H1 (cell line): ENCODE data around the gene SEC16A. TPM values are rescaled to one million over a fixed set of nuclear protein-coding genes. Genes with fewer than 3 reads are reported as not detected.

ENCODE experiments used
- CTCF ChIA-PET: fragments of 300-600 bp; sonication (Branson Sonifier 250); formaldehyde crosslinking; loops from one replicate; lab custom pipeline; 2021; ENCODE audit not compliant: partially characterized antibody; lab: Charles Lee
- POLR2A ChIA-PET: fragments of 300-600 bp; sonication (Branson Sonifier 250); formaldehyde crosslinking; loops from one replicate; lab custom pipeline; 2021; ENCODE audit warnings: inconsistent platforms; ENCODE audit not compliant: partially characterized antibody; lab: Charles Lee
- DNase-seq, 2 experiments: peaks; one replicate each; pipeline versions ENCODE4 v3.0.0 to v3.0.0-alpha.2; 2010 to 2022; ENCODE audit warnings: low spot score in 2 of 2, low read depth in 1 of 2, mixed read lengths in 1 of 2
- FAIRE-seq: peaks from 2 replicates; lab custom pipeline; 2011; peaks lifted over from hg19 to GRCh38; lab: Jason Lieb, UNC
- H2AFZ ChIP-seq: 2 replicates; pipeline ENCODE4 v1.8.1; 2012; ENCODE audit warnings: low read length, inconsistent platforms
- H2AK5ac ChIP-seq: 2 replicates; pipeline ENCODE4 v1.6.1; 2013; ENCODE audit warnings: low read depth, low read length
- H2BK120ac ChIP-seq: replicated peaks from 2 replicates; pipeline ENCODE3; 2013; ENCODE audit warnings: low read depth, low read length, inconsistent platforms
- H2BK12ac ChIP-seq: 2 replicates; pipeline ENCODE4 v1.6.1; 2013; ENCODE audit warnings: low read depth, low read length
- H2BK15ac ChIP-seq: 2 replicates; pipeline ENCODE4 v1.6.1; 2013; ENCODE audit warnings: low read length
- H2BK20ac ChIP-seq: 2 replicates; pipeline ENCODE4 v1.6.1; 2013; ENCODE audit warnings: low read length
- H2BK5ac ChIP-seq: 2 replicates; pipeline ENCODE4 v1.6.1; 2013; ENCODE audit warnings: low read depth, low read length
- H3K14ac ChIP-seq: 2 replicates; pipeline ENCODE4 v1.6.1; 2013; ENCODE audit warnings: inconsistent platforms; ENCODE audit not compliant: insufficient read length
- H3K18ac ChIP-seq: 2 replicates; pipeline ENCODE4 v1.6.1; 2013; ENCODE audit warnings: low read length; ENCODE audit errors: extremely low read depth
- H3K23ac ChIP-seq: 2 replicates; pipeline ENCODE4 v1.6.1; 2013; ENCODE audit warnings: inconsistent platforms; ENCODE audit not compliant: insufficient read length
- H3K23me2 ChIP-seq: 2 replicates; pipeline ENCODE4 v1.6.1; 2013; ENCODE audit warnings: low read depth, low read length
- H3K27ac ChIP-seq: 2 replicates; pipeline ENCODE4 v1.6.1; 2011; ENCODE audit warnings: low read depth, low read length, inconsistent platforms
- H3K27me3 ChIP-seq, 4 experiments: replicated peaks in 1 of 4; 1 replicate in 1 of 4; 2 replicates in 3 of 4; pipeline versions ENCODE4 v1.6.1 to v1.8.1; 2011 to 2013; ENCODE audit warnings: low read length in 3 of 4, mild to moderate bottlenecking in 3 of 4, inconsistent platforms in 2 of 4, mixed read lengths in 2 of 4, moderate library complexity in 1 of 4; ENCODE audit not compliant: control insufficient read depth in 3 of 4, insufficient read depth in 3 of 4; ENCODE audit errors: extremely low read depth in 1 of 4
- H3K36me3 ChIP-seq, 4 experiments: 2 replicates each; pipeline versions ENCODE4 v1.6.1 to v1.8.1; 2011 to 2013; ENCODE audit warnings: mild to moderate bottlenecking in 4 of 4, low read length in 3 of 4, moderate library complexity in 2 of 4, control low read depth in 1 of 4, inconsistent platforms in 1 of 4; ENCODE audit not compliant: insufficient read depth in 4 of 4, control insufficient read depth in 2 of 4
- H3K4ac ChIP-seq: replicated peaks from 2 replicates; pipeline ENCODE3; 2013; ENCODE audit warnings: low read length, low read depth, mixed read lengths, inconsistent platforms; ENCODE audit not compliant: insufficient read length
- H3K4me1 ChIP-seq, 4 experiments: replicated peaks in 1 of 4; 1 replicate in 1 of 4; 2 replicates in 3 of 4; pipeline versions ENCODE4 v1.6.1 to v1.8.1; 2011 to 2013; ENCODE audit warnings: low read length in 3 of 4, inconsistent platforms in 2 of 4, mixed read lengths in 1 of 4; ENCODE audit not compliant: insufficient read depth in 4 of 4, control insufficient read depth in 3 of 4
- H3K4me2 ChIP-seq, 2 experiments: 2 replicates each; pipeline versions ENCODE4 v1.6.1 to v1.8.1; 2011 to 2013; ENCODE audit warnings: low read depth in 2 of 2, low read length in 2 of 2, control low read depth in 1 of 2, inconsistent platforms in 1 of 2, mild to moderate bottlenecking in 1 of 2; ENCODE audit not compliant: insufficient read depth in 1 of 2
- H3K4me3 ChIP-seq, 4 experiments: fragments of 200-600, 300-600 bp in 1 of 4; sonication (generic), shearing (Covaris generic), sonication (Bioruptor Twin) in 1 of 4; 2 replicates each; pipeline versions ENCODE4 v1.5.1 to v1.8.1; 2011 to 2016; ENCODE audit warnings: low read length in 4 of 4, low read depth in 3 of 4, control low read depth in 2 of 4, inconsistent platforms in 2 of 4, mild to moderate bottlenecking in 2 of 4, mixed read lengths in 1 of 4, moderate library complexity in 1 of 4; ENCODE audit not compliant: insufficient read depth in 2 of 4; ENCODE audit errors: extremely low read depth in 1 of 4
- H3K56ac ChIP-seq: replicated peaks from 2 replicates; pipeline ENCODE3; 2013; ENCODE audit warnings: low read depth, mild to moderate bottlenecking, mixed read lengths, low read length, inconsistent platforms; ENCODE audit not compliant: insufficient read length
- H3K79me1 ChIP-seq: 2 replicates; pipeline ENCODE4 v1.6.1; 2013; ENCODE audit warnings: low read depth, low read length, control low read depth
- H3K79me2 ChIP-seq, 2 experiments: 2 replicates each; pipeline versions ENCODE4 v1.6.1 to v1.8.1; 2012 to 2013; ENCODE audit warnings: low read length in 2 of 2, mild to moderate bottlenecking in 2 of 2, inconsistent platforms in 1 of 2; ENCODE audit not compliant: insufficient read depth in 2 of 2, control insufficient read depth in 1 of 2
- H3K9ac ChIP-seq, 4 experiments: replicated peaks in 1 of 4; 1 replicate in 1 of 4; 2 replicates in 3 of 4; pipeline versions ENCODE4 v1.6.1 to v1.8.1; 2011 to 2013; ENCODE audit warnings: low read depth in 3 of 4, low read length in 3 of 4, control low read depth in 2 of 4, mild to moderate bottlenecking in 2 of 4, moderate library complexity in 2 of 4, inconsistent platforms in 1 of 4; ENCODE audit errors: extremely low read depth in 1 of 4
- H3K9me3 ChIP-seq, 2 experiments: 2 replicates each; pipeline versions ENCODE4 v1.6.1 to v1.8.1; 2012 to 2013; ENCODE audit warnings: mild to moderate bottlenecking in 2 of 2, moderate library complexity in 2 of 2, control low read depth in 1 of 2, inconsistent platforms in 1 of 2, low read depth in 1 of 2, low read length in 1 of 2, mixed read lengths in 1 of 2; ENCODE audit not compliant: insufficient read depth in 2 of 2
- H4K20me1 ChIP-seq, 2 experiments: replicated peaks in 1 of 2; 2 replicates each; pipeline versions ENCODE3 to v1.8.1; 2011 to 2013; ENCODE audit warnings: inconsistent platforms in 2 of 2, low read length in 2 of 2, mild to moderate bottlenecking in 1 of 2; ENCODE audit not compliant: insufficient read depth in 2 of 2, control insufficient read depth in 1 of 2
- H4K5ac ChIP-seq: 2 replicates; pipeline ENCODE4 v1.6.1; 2013; ENCODE audit warnings: low read length, low read depth, mixed read lengths, inconsistent platforms; ENCODE audit not compliant: insufficient read length
- H4K8ac ChIP-seq: 2 replicates; pipeline ENCODE4 v1.8.0; 2013; ENCODE audit warnings: mild to moderate bottlenecking, moderate library complexity, low read length, inconsistent platforms; ENCODE audit not compliant: insufficient read depth; ENCODE audit errors: extremely low read depth
- H4K91ac ChIP-seq: replicated peaks from 2 replicates; pipeline ENCODE3; 2013; ENCODE audit warnings: low read length, mixed read lengths, inconsistent platforms; ENCODE audit not compliant: insufficient read length
- POLR2A ChIP-seq, 2 experiments: IDR thresholded peaks; 1 replicate in 1 of 2; 2 replicates in 1 of 2; pipeline ENCODE4 v1.6.1; 2011; ENCODE audit warnings: low read depth in 2 of 2, low read length in 2 of 2, mild to moderate bottlenecking in 2 of 2; ENCODE audit errors: control extremely low read depth in 1 of 2
- WGBS, 2 experiments: shearing (Covaris generic) in 1 of 2; methylation state at CpG; one replicate each; pipeline versions ENCODE4 v1.1.6 to v1.1.7; 2013 to 2015; ENCODE audit warnings: low lambda C conversion rate in 2 of 2, mixed read lengths in 2 of 2, inconsistent platforms in 1 of 2, low coverage in 1 of 2, missing lambda C conversion rate in 1 of 2; ENCODE audit not compliant: insufficient replicate concordance in 2 of 2, insufficient coverage in 1 of 2, insufficient read length in 1 of 2; ENCODE audit errors: extremely low coverage in 1 of 2, missing lambda C conversion rate in 1 of 2; 5-methylcytosine and 5-hydroxymethylcytosine counted together
- polyA plus RNA-seq, 7 experiments: library from polyadenylated mRNA; depleted of rRNA in 3 of 7; stranded (reverse) in 5 of 7; unstranded in 2 of 7; fragments of >200 nt in 5 of 7; fragments of 200-250 nt in 2 of 7; gene quantifications; 1 replicate in 5 of 7; 2 replicates in 1 of 7; 4 replicates in 1 of 7; pipeline versions ENCODE4 v1.2.1 to v1.2.3, GENCODE V29; 2011 to 2013; ENCODE audit warnings: missing spikeins in 2 of 7, mixed read lengths in 2 of 7
- total RNA-seq: library from RNA; stranded (reverse); fragmentation: NEBNext Ultra II Directional; extraction: Animal tissue kit (Norgen Biotek cat#: 25700); gene quantifications from 2 replicates; pipeline ENCODE4 v1.2.1, GENCODE V29; 2021

SEC16A gene
- total and polyA plus RNA-seq, 2 of the 8 experiments (the other 6 are each of a cell fraction or from before 2014, with no cell fraction given) = 21.6 to 49.0 TPM

- CTCF ChIA-PET = interaction anchor here (0.5 to 2.4 kb wide), 12 partner anchors 12 to 238 kb away, joined by 3 to 7 read pairs (median 3); no protein-coding TSS in a partner anchor
- Histone ChIP-seq H3K27me3 (peaks cover 0 to 2% (median 0%) of the 10 kb centered on the region in 4 experiments; a peak in 2 of 7 replicates), H3K36me3 (peaks cover 0 to 7% (median 2%) of the 10 kb centered on the region in 4 experiments; a peak in 2 of 8 replicates), H4K91ac (no peak overlapping the region), H3K79me1 (peaks cover 13% of the 10 kb centered on the region), H4K20me1 (peaks cover 14 to 27% of the 10 kb centered on the region in 2 experiments), H3K79me2 (peaks cover 0 to 24% of the 10 kb centered on the region in 2 experiments; a peak in 1 of 4 replicates), H3K4ac (no peak overlapping the region), H3K9me3 (no peaks in the 10 kb centered on the region), H2BK12ac (no peak overlapping the region), H2BK5ac (no peak overlapping the region), H3K9ac (no peak overlapping the region), H2BK15ac (no peak overlapping the region), H4K8ac (no peak overlapping the region), H2AK5ac (no peak overlapping the region), H4K5ac (no peak overlapping the region), H2BK120ac (no peak overlapping the region), H2AFZ (no peak overlapping the region), H3K4me3 (no peak overlapping the region), H3K56ac (no peak overlapping the region), H3K4me2 (no peak overlapping the region), H3K23me2 (peaks cover 7% of the 10 kb centered on the region; the same call in 1 of the 2 replicates)
- WGBS, 2 experiments = 95% methylated on average over 35 of the region's 37 CpGs; no CpG with 5 or more reads in 1 of the 2 experiments
- POLR2A ChIA-PET = interaction anchor here (0.8 to 4.2 kb wide), 8 partner anchors 10 to 99 kb away, joined by 3 to 22 read pairs (median 3); no protein-coding TSS in a partner anchor
- no peak for TF ChIP-seq POLR2A (IDR thresholded peaks at IDR 0.05; ENCODE audit: control extremely low read depth in 1 of 2, low read depth in 2 of 2, low read length in 2 of 2)
- TF ChIP-seq, all 59 proteins: peak for 0
- Histone ChIP-seq H2BK20ac (no peak overlapping the region), H3K27ac (no peak overlapping the region), H3K14ac (no peak overlapping the region), H3K4me1 (peaks cover 0 to 7% (median 2%) of the 10 kb centered on the region in 4 experiments; a peak in 1 of 7 replicates), H3K18ac (no peak overlapping the region), H3K23ac (no peak overlapping the region)
- DNase-seq = no peak
- FAIRE-seq = no peak
Observed at GRCh38 chr9:136433849-136434579, 48.8 kb downstream of the SEC16A start.
